Measurements from ENCODE around the gene BMP10.
"Not testable (repeated sequence)": the region's sequence is repeated elsewhere in the genome, so short reads cannot be mapped to it uniquely, and the experiment has no call there.

The BMP10 gene

GRCh38 chr2:68907920-68908253, 36.7 kb upstream of the BMP10 start:
- TF ChIP-seq CTCF (IDR thresholded peaks at IDR 0.05), result no peak
- H3K4me3 ChIP-seq, result no peak overlapping the region
- H3K27ac ChIP-seq, result no peak overlapping the region
- no peak for DNase-seq (ENCODE audit: low spot score)

GRCh38 chr2:68907232-68907919, 36.2 kb upstream of the BMP10 start:
- no peak overlapping the region for H3K27ac ChIP-seq
- no peak for DNase-seq (ENCODE audit: low spot score)
- TF ChIP-seq CTCF (IDR thresholded peaks at IDR 0.05), result no peak
- no peak overlapping the region for H3K4me3 ChIP-seq

- DNase-seq (ENCODE audit: low spot score), result no peak
- no peak for TF ChIP-seq CTCF (IDR thresholded peaks at IDR 0.05)
- H3K27ac ChIP-seq, result no peak overlapping the region
- no peak overlapping the region for H3K4me3 ChIP-seq
These were observed 35.5 kb upstream of the BMP10 start for GRCh38 chr2:68906716-68907115.

GRCh38 chr2:68905116-68905515, 33.9 kb upstream of the BMP10 start:
- H3K27ac ChIP-seq, result no peak overlapping the region
- no peak for DNase-seq (ENCODE audit: low spot score)
- no peak overlapping the region for H3K4me3 ChIP-seq
- TF ChIP-seq CTCF (IDR thresholded peaks at IDR 0.05), result no peak

GRCh38 chr2:68901561-68901960, 30.4 kb upstream of the BMP10 start:
- H3K27ac ChIP-seq, result no peak overlapping the region
- H3K4me3 ChIP-seq, result no peak overlapping the region
- no peak for DNase-seq (ENCODE audit: low spot score)
- TF ChIP-seq CTCF (IDR thresholded peaks at IDR 0.05), result no peak

GRCh38 chr2:68901199-68901514, 30.0 kb upstream of the BMP10 start:
- H3K4me3 ChIP-seq, result no peak overlapping the region
- no peak for DNase-seq (ENCODE audit: low spot score)
- TF ChIP-seq CTCF (IDR thresholded peaks at IDR 0.05), result no peak

GRCh38 chr2:68900496-68901198, 29.4 kb upstream of the BMP10 start:
- no peak for TF ChIP-seq CTCF (IDR thresholded peaks at IDR 0.05)
- DNase-seq (ENCODE audit: low spot score), result no peak
- H3K4me3 ChIP-seq, result no peak overlapping the region
- no peak overlapping the region for H3K27ac ChIP-seq

More at GRCh38 chr2:68901199-68901514, 30.0 kb upstream of the BMP10 start:
- H3K27ac ChIP-seq, result no peak overlapping the region

GRCh38 chr2:68895981-68896380, 24.8 kb upstream of the BMP10 start:
- not testable (repeated sequence) for DNase-seq (ENCODE audit: low spot score); H3K27ac ChIP-seq; H3K4me3 ChIP-seq

All from coronary artery (tissue), 2 donors.